Transverse colon (tissue), 4 donors: ENCODE results near the gene TRHDE. TPM values are rescaled to one million over a fixed set of nuclear protein-coding genes. Genes with fewer than 3 reads are reported as not detected.

Experiments used
- DNase-seq: peaks from one replicate; pipeline ENCODE4 v3.0.0-alpha.2; 2019
- H3K27ac ChIP-seq, 4 donors: fragments of 200-600 bp; sonication (generic); 2 replicates each; pipeline ENCODE4 v1.5.1; 2016 to 2018; ENCODE audit warnings: inconsistent platforms in 4 of 4
- H3K27me3 ChIP-seq: fragments of 200-600 bp; sonication (generic); 2 replicates; pipeline ENCODE4 v1.5.1; 2017; ENCODE audit warnings: inconsistent platforms
- H3K36me3 ChIP-seq, 4 donors: fragments of 200-600 bp; sonication (generic); 2 replicates each; pipeline ENCODE4 v1.5.1; 2017 to 2019; ENCODE audit warnings: inconsistent platforms in 4 of 4
- H3K4me1 ChIP-seq, 4 donors: fragments of 200-600 bp; sonication (generic); 2 replicates each; pipeline ENCODE4 v1.5.1; 2017 to 2020; ENCODE audit warnings: inconsistent platforms in 4 of 4
- H3K4me3 ChIP-seq, 4 donors: fragments of 200-600 bp; sonication (generic); 1 replicate in 1 of 4; 2 replicates in 3 of 4; pipeline versions ENCODE4 v1.5.1 to v1.6.1; 2017 to 2019; ENCODE audit warnings: inconsistent platforms in 4 of 4
- H3K9me3 ChIP-seq, 2 donors: fragments of 200-600 bp; sonication (generic); 2 replicates each; pipeline ENCODE4 v1.5.1; 2017 to 2019; ENCODE audit warnings: inconsistent platforms in 2 of 2
- CTCF ChIP-seq, 5 experiments: fragments of 200-600 bp in 3 of 5; fragments of 450-650 bp in 2 of 5; sonication (generic) in 3 of 5; IDR thresholded peaks; 1 replicate in 2 of 5; 2 replicates in 3 of 5; pipeline ENCODE4 v1.5.1; 2016 to 2017; ENCODE audit warnings: antibody characterized with exemption in 5 of 5, inconsistent platforms in 3 of 5, mild to moderate bottlenecking in 2 of 5, moderate library complexity in 1 of 5
- EP300 ChIP-seq: sonication (generic); formaldehyde crosslinking; IDR thresholded peaks from one replicate; pipeline ENCODE4 v1.6.1; 2017; ENCODE audit warnings: antibody characterized with exemption, low read depth
- POLR2A ChIP-seq: fragments of 450-650 bp; IDR thresholded peaks from one replicate; pipeline ENCODE4 v1.6.1; 2016; ENCODE audit warnings: antibody characterized with exemption, mild to moderate bottlenecking, moderate library complexity
- POLR2AphosphoS5 ChIP-seq, 3 donors: sonication (generic); formaldehyde crosslinking; IDR thresholded peaks; one replicate each; pipeline ENCODE4 v1.6.1; 2016; ENCODE audit warnings: antibody characterized with exemption in 3 of 3
- WGBS, 2 donors: methylation state at CpG; one replicate each; pipeline ENCODE4 v1.1.5; 2018; ENCODE audit warnings: low coverage in 1 of 2; 5-methylcytosine and 5-hydroxymethylcytosine counted together
- in situ Hi-C, 4 donors: fragments of 200-750 bp; cut with MboI; loops; one replicate each; pipeline versions ENCODE4 v1.15.0 to v1.15.1; 2017; ENCODE audit warnings: low sequenced_read_pairs in 3 of 4, low pct_ligation_motif_present in 1 of 4, low pct_unique_long_range_greater_than_20kb in 1 of 4
- intact Hi-C: fragments of 100-400 bp; cut with DNase I; formaldehyde crosslinking; loops from one replicate; pipeline ENCODE4 v1.15.1; 2023; ENCODE audit warnings: low total_unique reads
- total RNA-seq, 4 donors: library from RNA; depleted of rRNA; stranded (reverse); fragments of >200 nt; gene quantifications; one replicate each; pipeline ENCODE4 v1.1.0, GENCODE V29; 2016

TRHDE gene
- total RNA-seq, 4 donors from 2014 or later = 2.4 to 18.7 (median 9.0) TPM

DNA sequence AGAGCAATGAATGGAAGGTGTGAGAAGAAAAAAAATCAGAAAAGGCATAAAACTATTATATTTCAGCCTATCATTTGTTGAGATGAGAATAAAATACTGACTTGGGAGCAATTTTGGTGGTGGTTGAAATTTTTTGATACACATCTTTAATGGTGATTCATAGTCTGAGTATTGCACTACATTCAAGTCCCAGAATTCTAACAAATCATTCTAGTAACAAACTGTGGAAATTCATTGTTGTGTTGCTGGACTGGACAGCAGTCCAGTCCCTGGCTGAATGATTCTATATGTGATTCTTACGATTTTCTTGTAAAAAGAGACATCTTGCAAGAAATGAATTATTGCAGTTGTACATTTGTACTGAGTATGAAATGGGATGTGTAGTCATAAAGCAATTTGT is 268.6 kb downstream of the TRHDE start:
- intact Hi-C loops = no loop called here

GRCh38 chr12:72543777-72544467 is 271.8 kb downstream of the TRHDE start:
- intact Hi-C loops (no loop called here), in situ Hi-C loops (no loop called here)
- 30 to 54% methylated on average over 2 of the region's 2 CpGs for WGBS, 2 donors
- H3K27ac ChIP-seq = no peak overlapping the region
- DNase-seq = no peak
- H3K4me3 ChIP-seq = no peak overlapping the region
- no peaks in the 10 kb centered on the region for H3K36me3 ChIP-seq
- no peaks in the 10 kb centered on the region for H3K27me3 ChIP-seq
- H3K4me1 ChIP-seq = no peaks in the 10 kb centered on the region
- no peak for TF ChIP-seq POLR2AphosphoS5 (IDR thresholded peaks at IDR 0.05)
- H3K9me3 ChIP-seq = no peaks in the 10 kb centered on the region

More for the DNA sequence above, 268.6 kb downstream of the TRHDE start:
- DNase-seq = no peak
- 20 to 46% methylated on average over 1 of the region's 1 CpG for WGBS, 2 donors
- no peak overlapping the region for H3K4me3 ChIP-seq
- no peak overlapping the region for H3K27ac ChIP-seq
- TF ChIP-seq POLR2AphosphoS5 (IDR thresholded peaks at IDR 0.05) (no peak), EP300 (no peak), CTCF (IDR thresholded peaks at IDR 0.05) (no peak), POLR2A (no peak)
- in situ Hi-C loops = no loop called here
- H3K9me3 ChIP-seq = no peaks in the 10 kb centered on the region
- no peaks in the 10 kb centered on the region for H3K36me3 ChIP-seq
- no peaks in the 10 kb centered on the region for H3K27me3 ChIP-seq
- no peaks in the 10 kb centered on the region for H3K4me1 ChIP-seq

GRCh38 chr12:72546106-72546505 is 273.9 kb downstream of the TRHDE start:
- 65 to 86% methylated on average over 1 of the region's 1 CpG for WGBS, 2 donors
- Histone ChIP-seq H3K27ac (no peak overlapping the region), H3K27me3 (no peaks in the 10 kb centered on the region), H3K9me3 (no peaks in the 10 kb centered on the region), H3K4me3 (no peak overlapping the region), H3K36me3 (no peaks in the 10 kb centered on the region), H3K4me1 (no peaks in the 10 kb centered on the region)
- TF ChIP-seq EP300 = no peak
- TF ChIP-seq CTCF (IDR thresholded peaks at IDR 0.05) = no peak
- TF ChIP-seq POLR2AphosphoS5 (IDR thresholded peaks at IDR 0.05) = no peak
- TF ChIP-seq POLR2A = no peak
- DNase-seq = no peak
- in situ Hi-C loops = no loop called here
- intact Hi-C loops = no loop called here

GRCh38 chr12:72547573-72547972 is 275.4 kb downstream of the TRHDE start:
- H3K27me3 ChIP-seq = no peaks in the 10 kb centered on the region
- H3K4me1 ChIP-seq = no peaks in the 10 kb centered on the region
- no peak for DNase-seq
- no peak overlapping the region for H3K27ac ChIP-seq
- TF ChIP-seq POLR2A (no peak), EP300 (no peak), POLR2AphosphoS5 (IDR thresholded peaks at IDR 0.05) (no peak), CTCF (IDR thresholded peaks at IDR 0.05) (no peak)
- no peaks in the 10 kb centered on the region for H3K9me3 ChIP-seq
- H3K4me3 ChIP-seq = no peak overlapping the region
- intact Hi-C loops = no loop called here
- no peaks in the 10 kb centered on the region for H3K36me3 ChIP-seq
- in situ Hi-C loops = no loop called here

GRCh38 chr12:72549184-72549583 is 277.0 kb downstream of the TRHDE start:
- H3K27ac ChIP-seq = no peak overlapping the region
- no peak overlapping the region for H3K4me3 ChIP-seq
- in situ Hi-C loops (no loop called here), intact Hi-C loops (no loop called here)
- H3K4me1 ChIP-seq = no peaks in the 10 kb centered on the region
- no peaks in the 10 kb centered on the region for H3K36me3 ChIP-seq
- TF ChIP-seq EP300 (no peak), CTCF (IDR thresholded peaks at IDR 0.05) (no peak), POLR2A (no peak), POLR2AphosphoS5 (IDR thresholded peaks at IDR 0.05) (no peak)
- H3K27me3 ChIP-seq = no peaks in the 10 kb centered on the region
- WGBS, 2 donors = 90 to 100% methylated on average over 1 of the region's 1 CpG
- no peak for DNase-seq
- no peaks in the 10 kb centered on the region for H3K9me3 ChIP-seq
